GM12873 (cell line): ENCODE measurements around the gene APBA2.
A peak's percentile ranks its signal among the peaks of the same experiment; 100 is the strongest.

Experiments used
- TF ChIP-seq, protein P1 (sequence below): IDR thresholded peaks from 2 replicates; pipeline ENCODE4 v1.5.1; 2012; ENCODE audit warnings: low read depth, mild to moderate bottlenecking, moderate library complexity, low read length, control low read depth; ENCODE audit not compliant: insufficient read depth; ENCODE audit errors: missing control alignments

Gene APBA2

DNA sequence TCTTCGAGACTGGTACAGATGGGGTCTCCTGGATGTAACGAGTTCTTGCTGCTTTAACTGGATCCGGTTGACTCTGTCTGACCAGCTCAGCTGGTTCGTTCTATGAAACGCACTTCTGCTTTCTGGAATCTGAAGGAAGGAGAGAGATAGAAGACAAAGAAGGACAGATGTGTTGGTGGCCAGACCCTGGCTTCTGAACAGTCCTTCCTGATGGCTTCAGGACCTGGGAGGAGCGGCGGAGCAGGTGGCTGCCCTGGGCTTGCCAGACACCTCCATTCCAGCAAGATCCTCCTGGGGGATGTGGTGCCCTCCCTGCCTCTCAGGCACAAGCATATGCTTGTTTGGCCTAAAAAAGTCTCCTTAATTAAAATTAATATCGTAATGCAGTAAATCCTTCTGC lies 99.9 kb downstream of the APBA2 start:
- TF ChIP-seq, protein P1, sequence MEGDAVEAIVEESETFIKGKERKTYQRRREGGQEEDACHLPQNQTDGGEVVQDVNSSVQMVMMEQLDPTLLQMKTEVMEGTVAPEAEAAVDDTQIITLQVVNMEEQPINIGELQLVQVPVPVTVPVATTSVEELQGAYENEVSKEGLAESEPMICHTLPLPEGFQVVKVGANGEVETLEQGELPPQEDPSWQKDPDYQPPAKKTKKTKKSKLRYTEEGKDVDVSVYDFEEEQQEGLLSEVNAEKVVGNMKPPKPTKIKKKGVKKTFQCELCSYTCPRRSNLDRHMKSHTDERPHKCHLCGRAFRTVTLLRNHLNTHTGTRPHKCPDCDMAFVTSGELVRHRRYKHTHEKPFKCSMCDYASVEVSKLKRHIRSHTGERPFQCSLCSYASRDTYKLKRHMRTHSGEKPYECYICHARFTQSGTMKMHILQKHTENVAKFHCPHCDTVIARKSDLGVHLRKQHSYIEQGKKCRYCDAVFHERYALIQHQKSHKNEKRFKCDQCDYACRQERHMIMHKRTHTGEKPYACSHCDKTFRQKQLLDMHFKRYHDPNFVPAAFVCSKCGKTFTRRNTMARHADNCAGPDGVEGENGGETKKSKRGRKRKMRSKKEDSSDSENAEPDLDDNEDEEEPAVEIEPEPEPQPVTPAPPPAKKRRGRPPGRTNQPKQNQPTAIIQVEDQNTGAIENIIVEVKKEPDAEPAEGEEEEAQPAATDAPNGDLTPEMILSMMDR = no peak

DNA sequence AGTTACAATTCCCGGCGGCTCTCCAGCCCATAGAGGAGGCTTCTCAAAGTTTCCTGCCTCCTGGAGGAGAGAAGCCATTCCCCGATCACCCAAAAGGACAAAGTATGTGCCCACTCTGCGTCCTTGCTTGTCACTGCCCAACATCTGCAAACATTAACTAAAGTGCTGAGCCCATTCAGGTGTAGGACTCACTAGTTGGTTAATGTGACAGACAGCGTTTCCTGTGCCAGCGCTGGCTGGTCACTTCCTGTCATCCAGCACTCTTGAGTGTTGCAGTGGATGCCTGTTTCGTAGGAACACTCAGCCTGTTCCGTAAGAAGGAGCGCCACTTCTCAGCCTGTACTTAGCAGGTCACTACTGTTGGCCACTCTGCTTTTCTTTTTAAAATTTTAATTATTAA lies 100.3 kb downstream of the APBA2 start:
- TF ChIP-seq, protein P1 = no peak

DNA sequence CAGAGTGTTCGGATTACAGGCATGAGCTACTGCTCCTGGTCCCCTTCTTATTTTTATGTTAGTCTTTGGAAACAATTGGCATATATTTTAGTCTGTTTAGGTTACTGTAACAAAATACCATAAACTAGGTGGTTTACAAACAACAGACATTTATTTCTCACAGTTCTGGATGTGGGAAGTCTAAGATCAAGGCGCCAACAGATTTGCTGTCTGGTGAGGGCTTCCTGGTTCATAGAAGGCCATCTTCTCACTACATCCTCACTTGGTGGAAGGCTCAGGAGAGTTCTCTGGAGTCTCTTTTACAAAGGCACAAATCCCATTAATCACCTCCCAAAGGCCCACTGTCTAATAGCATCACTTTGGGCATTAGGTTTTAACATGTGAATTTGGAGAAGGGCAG lies 101.0 kb downstream of the APBA2 start:
- TF ChIP-seq, protein P1 = no peak

DNA sequence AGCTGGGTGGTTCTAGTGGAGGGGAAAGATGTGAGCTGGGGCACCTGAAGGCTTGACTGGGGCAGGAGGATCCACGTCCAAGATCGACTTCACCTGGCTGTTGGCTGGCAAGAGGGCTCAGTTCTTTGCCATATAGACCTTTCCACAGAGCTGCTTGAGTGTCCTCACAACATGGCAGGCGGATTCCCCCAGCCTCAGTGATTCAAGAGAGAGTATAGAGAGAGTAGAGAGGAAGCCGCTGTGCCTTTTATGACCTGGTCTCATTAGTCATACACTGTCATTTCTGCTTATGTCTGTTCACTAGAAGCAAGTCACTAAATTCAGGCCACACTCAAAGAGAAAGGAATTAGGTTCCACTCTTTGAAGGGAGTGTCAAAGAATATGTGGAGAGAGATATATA lies 101.6 kb downstream of the APBA2 start:
- TF ChIP-seq, protein P1 = no peak

DNA sequence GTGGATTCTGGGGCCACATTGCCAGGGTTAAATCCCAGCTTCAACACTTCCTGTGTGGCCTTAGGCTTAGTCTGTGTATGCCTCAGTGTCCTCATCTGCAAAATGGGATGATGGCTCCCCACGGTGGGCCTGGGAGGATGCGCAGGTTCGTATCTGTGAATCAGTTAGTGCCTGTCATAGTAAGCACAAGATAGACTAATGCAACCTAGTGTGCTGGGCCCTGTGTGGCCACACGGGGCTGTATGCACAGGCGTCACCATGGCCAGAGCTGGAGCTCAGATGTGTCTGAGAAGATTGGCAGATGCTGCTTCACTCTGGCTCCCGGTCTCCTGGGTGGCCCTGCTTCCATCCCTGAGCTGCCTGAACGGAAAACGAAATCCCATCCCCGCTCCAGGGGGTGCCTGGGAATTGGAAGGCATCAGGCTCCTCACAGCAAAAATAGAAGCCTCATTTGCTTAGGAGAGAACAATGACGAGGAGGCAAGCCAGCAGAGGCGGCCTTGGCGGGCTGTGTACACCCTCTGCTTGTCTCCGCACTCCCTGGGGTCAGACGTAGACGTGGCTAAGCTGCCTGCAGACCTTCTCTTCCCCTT lies 103.6 kb downstream of the APBA2 start:
- TF ChIP-seq, protein P1 = peak; percentile 33

DNA sequence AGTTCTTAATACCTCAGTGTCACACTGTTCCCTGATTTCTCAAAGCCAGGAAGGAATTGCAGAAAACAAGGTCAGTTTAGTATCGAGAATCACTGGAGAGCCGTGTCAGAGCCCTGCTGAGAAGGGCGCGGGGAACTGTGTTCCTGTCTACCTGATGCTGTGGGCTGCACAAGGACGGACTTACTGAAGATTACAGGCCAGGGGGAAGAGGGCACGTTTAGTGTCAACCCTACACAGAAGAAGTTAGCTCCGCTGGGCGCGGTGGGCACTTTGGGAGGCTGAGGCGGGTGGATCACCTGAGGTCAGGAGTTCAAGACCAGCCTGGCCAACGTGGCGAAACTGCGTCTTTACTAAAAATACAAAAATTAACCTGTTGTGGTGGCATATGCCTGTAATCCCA lies 104.1 kb downstream of the APBA2 start:
- TF ChIP-seq, protein P1 = no peak

DNA sequence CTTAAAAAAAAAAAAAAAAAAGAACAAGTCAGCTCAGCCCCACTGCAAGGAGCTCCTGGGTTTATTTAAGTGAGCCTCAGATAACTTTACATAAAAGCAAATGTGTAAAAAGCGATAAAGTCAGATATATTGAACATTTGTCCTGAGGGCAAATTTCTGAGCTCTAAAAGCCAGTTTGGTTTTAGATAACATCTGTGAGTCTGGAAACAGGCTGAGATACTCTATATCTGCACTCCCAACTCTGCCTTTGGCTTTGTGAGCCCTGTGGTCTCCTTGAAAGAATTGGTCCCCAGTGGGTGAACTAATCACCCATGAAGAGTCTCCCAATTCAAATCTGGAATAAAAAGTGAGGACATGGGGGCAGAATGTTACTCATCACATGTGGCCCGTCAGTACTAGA lies 104.6 kb downstream of the APBA2 start:
- TF ChIP-seq, protein P1 = no peak
